Upper lobe of left lung (tissue), 4 donors: ENCODE data around the gene AADACL4.

ENCODE experiments used
- CTCF ChIP-seq, 6 experiments: fragments of 450-650 bp in 4 of 6; fragments of 200-600 bp in 2 of 6; sonication (generic) in 2 of 6; IDR thresholded peaks; one replicate each; pipeline ENCODE4 v1.5.1; 2016 to 2019; ENCODE audit warnings: antibody characterized with exemption in 6 of 6
- EP300 ChIP-seq, 4 donors: sonication (generic); formaldehyde crosslinking; IDR thresholded peaks; one replicate each; pipeline ENCODE4 v1.5.1; 2017; ENCODE audit warnings: antibody characterized with exemption in 4 of 4, control low read depth in 2 of 4
- POLR2A ChIP-seq, 4 donors: fragments of 450-650 bp; IDR thresholded peaks; one replicate each; pipeline ENCODE4 v1.5.1; 2016 to 2017; ENCODE audit warnings: antibody characterized with exemption in 4 of 4, mild to moderate bottlenecking in 2 of 4
- POLR2AphosphoS5 ChIP-seq, 2 donors: sonication (generic); formaldehyde crosslinking; IDR thresholded peaks; one replicate each; pipeline ENCODE4 v1.5.1; 2017; ENCODE audit warnings: antibody characterized with exemption in 2 of 2

- TF ChIP-seq CTCF (IDR thresholded peaks at IDR 0.05) (no peak), POLR2A (IDR thresholded peaks at IDR 0.05) (no peak), EP300 (IDR thresholded peaks at IDR 0.05) (no peak), POLR2AphosphoS5 (IDR thresholded peaks at IDR 0.05) (no peak)
Measured at GRCh38 chr1:12640237-12640957, 3.5 kb upstream of the AADACL4 start.
